ENCODE data around the gene GRIA4.

Gene GRIA4

GRCh38 chr11:105935791-105936190 lies 325.9 kb downstream of the GRIA4 start:
- H2BK15ac ChIP-seq (ENCODE audit: low read depth, poor library complexity, severe bottlenecking): no peak overlapping the region
- H2BK12ac ChIP-seq (ENCODE audit: low read length in 2 of 2): no peak overlapping the region
- no peak overlapping the region for H2BK5ac ChIP-seq (ENCODE audit: low read depth, low read length, poor library complexity, severe bottlenecking)
- no peak overlapping the region for H2AFZ ChIP-seq (ENCODE audit: low read depth, low read length)
- H3K23ac ChIP-seq (ENCODE audit: low read length in 2 of 2): no peak overlapping the region
- no peak overlapping the region for H3K27ac ChIP-seq (ENCODE audit: low read length, poor library complexity, severe bottlenecking)
- H3K36me3 ChIP-seq (ENCODE audit: control insufficient read depth in 1 of 2, insufficient read depth in 2 of 2, low read depth in 1 of 2, low read length in 2 of 2): no peaks in the 10 kb centered on the region
- H3K79me1 ChIP-seq (replicated peaks; ENCODE audit: low read length, poor library complexity, severe bottlenecking): no peaks in the 10 kb centered on the region
- no peak overlapping the region for H3K4me2 ChIP-seq (ENCODE audit: low read length, poor library complexity, severe bottlenecking)
- H4K8ac ChIP-seq (ENCODE audit: low read length): no peak overlapping the region
- DNase-seq: peak; percentile 50
- no peak overlapping the region for H3K9ac ChIP-seq (ENCODE audit: low read length)
- 0% methylated on average over 1 of the region's 2 CpGs for WGBS
- no peak overlapping the region for H2AK5ac ChIP-seq (ENCODE audit: low read length, severe bottlenecking)
- H3K4me1 ChIP-seq (ENCODE audit: control insufficient read depth, insufficient read depth, low read depth, low read length): peaks cover 2% of the 10 kb centered on the region
- H3K27me3 ChIP-seq (ENCODE audit: control insufficient read depth in 1 of 2, insufficient read depth in 1 of 2, low read length in 2 of 2): no peaks in the 10 kb centered on the region
- no peaks in the 10 kb centered on the region for H3K9me3 ChIP-seq (ENCODE audit: control insufficient read depth, low read length)
- peak overlapping the region; percentile 27 for H2BK120ac ChIP-seq (ENCODE audit: low read depth, low read length)
- no peak overlapping the region for H3K14ac ChIP-seq (ENCODE audit: low read length in 2 of 2)
- no peak overlapping the region for H3K18ac ChIP-seq (ENCODE audit: low read depth in 1 of 2, low read length in 2 of 2)
- H3K4me3 ChIP-seq (ENCODE audit: insufficient read depth in 1 of 2, low read depth in 1 of 2, low read length in 2 of 2): no peak overlapping the region
- H3K4ac ChIP-seq (ENCODE audit: low read depth in 1 of 2, low read length in 2 of 2): peak overlapping the region in 1 of 2 experiments; percentile 81
- H4K91ac ChIP-seq (ENCODE audit: low read length): peak overlapping the region; percentile 39

GRCh38 chr11:105937331-105937730 lies 327.5 kb downstream of the GRIA4 start:
- H3K4me3 ChIP-seq (ENCODE audit: insufficient read depth in 1 of 2, low read depth in 1 of 2, low read length in 2 of 2): no peak overlapping the region
- H3K79me1 ChIP-seq (replicated peaks; ENCODE audit: low read length, poor library complexity, severe bottlenecking): no peaks in the 10 kb centered on the region
- no peak overlapping the region for H2BK5ac ChIP-seq (ENCODE audit: low read depth, low read length, poor library complexity, severe bottlenecking)
- no CpG with 5 or more reads among the region's 4 CpGs for WGBS
- H3K27ac ChIP-seq (ENCODE audit: low read length, poor library complexity, severe bottlenecking): peak overlapping the region; percentile 90
- H3K4me1 ChIP-seq (ENCODE audit: control insufficient read depth, insufficient read depth, low read depth, low read length): peaks cover 2% of the 10 kb centered on the region
- no peak overlapping the region for H2BK120ac ChIP-seq (ENCODE audit: low read depth, low read length)
- no peaks in the 10 kb centered on the region for H3K36me3 ChIP-seq (ENCODE audit: control insufficient read depth in 1 of 2, insufficient read depth in 2 of 2, low read depth in 1 of 2, low read length in 2 of 2)
- H2BK12ac ChIP-seq (ENCODE audit: low read length in 2 of 2): no peak overlapping the region
- H2AK5ac ChIP-seq (ENCODE audit: low read length, severe bottlenecking): no peak overlapping the region
- peak; percentile 77 for DNase-seq
- H3K4me2 ChIP-seq (ENCODE audit: low read length, poor library complexity, severe bottlenecking): no peak overlapping the region
- no peak overlapping the region for H3K18ac ChIP-seq (ENCODE audit: low read depth in 1 of 2, low read length in 2 of 2)
- no peak overlapping the region for H4K8ac ChIP-seq (ENCODE audit: low read length)
- H3K14ac ChIP-seq (ENCODE audit: low read length in 2 of 2): no peak overlapping the region
- no peak overlapping the region for H3K4ac ChIP-seq (ENCODE audit: low read depth in 1 of 2, low read length in 2 of 2)
- H2BK15ac ChIP-seq (ENCODE audit: low read depth, poor library complexity, severe bottlenecking): no peak overlapping the region
- H3K9ac ChIP-seq (ENCODE audit: low read length): no peak overlapping the region
- H2AFZ ChIP-seq (ENCODE audit: low read depth, low read length): no peak overlapping the region
- no peaks in the 10 kb centered on the region for H3K27me3 ChIP-seq (ENCODE audit: control insufficient read depth in 1 of 2, insufficient read depth in 1 of 2, low read length in 2 of 2)
- no peak overlapping the region for H4K91ac ChIP-seq (ENCODE audit: low read length)
- no peaks in the 10 kb centered on the region for H3K9me3 ChIP-seq (ENCODE audit: control insufficient read depth, low read length)
- H3K23ac ChIP-seq (ENCODE audit: low read length in 2 of 2): no peak overlapping the region

- no peak overlapping the region for H3K4me3 ChIP-seq (ENCODE audit: insufficient read depth in 1 of 2, low read depth in 1 of 2, low read length in 2 of 2)
- WGBS: 0% methylated on average over 1 of the region's 2 CpGs
- peak overlapping the region; percentile 90 for H3K27ac ChIP-seq (ENCODE audit: low read length, poor library complexity, severe bottlenecking)
- peak overlapping the region; percentile 27 for H4K91ac ChIP-seq (ENCODE audit: low read length)
- peak overlapping the region; percentile 92 to 93 for H3K18ac ChIP-seq (ENCODE audit: low read depth in 1 of 2, low read length in 2 of 2)
- no peaks in the 10 kb centered on the region for H3K79me1 ChIP-seq (replicated peaks; ENCODE audit: low read length, poor library complexity, severe bottlenecking)
- no peak overlapping the region for H2AK5ac ChIP-seq (ENCODE audit: low read length, severe bottlenecking)
- no peak overlapping the region for H2BK15ac ChIP-seq (ENCODE audit: low read depth, poor library complexity, severe bottlenecking)
- peak overlapping the region in 1 of 2 experiments; percentile 96 for H2BK12ac ChIP-seq (ENCODE audit: low read length in 2 of 2)
- H3K4me2 ChIP-seq (ENCODE audit: low read length, poor library complexity, severe bottlenecking): no peak overlapping the region
- peak overlapping the region in 1 of 2 experiments; percentile 50 for H3K4ac ChIP-seq (ENCODE audit: low read depth in 1 of 2, low read length in 2 of 2)
- DNase-seq: peak; percentile 82
- H3K23ac ChIP-seq (ENCODE audit: low read length in 2 of 2): no peak overlapping the region
- no peak overlapping the region for H4K8ac ChIP-seq (ENCODE audit: low read length)
- no peak overlapping the region for H3K14ac ChIP-seq (ENCODE audit: low read length in 2 of 2)
- H2AFZ ChIP-seq (ENCODE audit: low read depth, low read length): no peak overlapping the region
- peak overlapping the region; percentile 31 for H2BK5ac ChIP-seq (ENCODE audit: low read depth, low read length, poor library complexity, severe bottlenecking)
- no peak overlapping the region for H3K9ac ChIP-seq (ENCODE audit: low read length)
- no peak overlapping the region for H2BK120ac ChIP-seq (ENCODE audit: low read depth, low read length)
- no peaks in the 10 kb centered on the region for H3K36me3 ChIP-seq (ENCODE audit: control insufficient read depth in 1 of 2, insufficient read depth in 2 of 2, low read depth in 1 of 2, low read length in 2 of 2)
- no peaks in the 10 kb centered on the region for H3K9me3 ChIP-seq (ENCODE audit: control insufficient read depth, low read length)
- H3K27me3 ChIP-seq (ENCODE audit: control insufficient read depth in 1 of 2, insufficient read depth in 1 of 2, low read length in 2 of 2): no peaks in the 10 kb centered on the region
- peaks cover 2% of the 10 kb centered on the region for H3K4me1 ChIP-seq (ENCODE audit: control insufficient read depth, insufficient read depth, low read depth, low read length)
Observed at GRCh38 chr11:105937738-105938137, 327.9 kb downstream of the GRIA4 start.

GRCh38 chr11:105942921-105943320 lies 333.0 kb downstream of the GRIA4 start:
- Histone ChIP-seq H3K14ac (ENCODE audit: low read length in 2 of 2) (no peak overlapping the region), H3K4me2 (ENCODE audit: low read length, poor library complexity, severe bottlenecking) (no peak overlapping the region)

More at GRCh38 chr11:105942921-105943320, 333.0 kb downstream of the GRIA4 start:
- Histone ChIP-seq H3K18ac (ENCODE audit: low read depth in 1 of 2, low read length in 2 of 2) (no peak overlapping the region), H4K8ac (ENCODE audit: low read length) (no peak overlapping the region), H3K9me3 (ENCODE audit: control insufficient read depth, low read length) (no peaks in the 10 kb centered on the region), H3K9ac (ENCODE audit: low read length) (no peak overlapping the region), H3K27me3 (ENCODE audit: control insufficient read depth in 1 of 2, insufficient read depth in 1 of 2, low read length in 2 of 2) (no peaks in the 10 kb centered on the region), H3K4me1 (ENCODE audit: control insufficient read depth, insufficient read depth, low read depth, low read length) (no peaks in the 10 kb centered on the region), H2AK5ac (ENCODE audit: low read length, severe bottlenecking) (no peak overlapping the region), H2BK15ac (ENCODE audit: low read depth, poor library complexity, severe bottlenecking) (no peak overlapping the region), H4K91ac (ENCODE audit: low read length) (no peak overlapping the region), H3K79me1 (replicated peaks; ENCODE audit: low read length, poor library complexity, severe bottlenecking) (no peaks in the 10 kb centered on the region), H2AFZ (ENCODE audit: low read depth, low read length) (no peak overlapping the region), H3K23ac (ENCODE audit: low read length in 2 of 2) (no peak overlapping the region), H2BK5ac (ENCODE audit: low read depth, low read length, poor library complexity, severe bottlenecking) (no peak overlapping the region), H3K27ac (ENCODE audit: low read length, poor library complexity, severe bottlenecking) (no peak overlapping the region), H3K4ac (ENCODE audit: low read depth in 1 of 2, low read length in 2 of 2) (no peak overlapping the region), H3K36me3 (ENCODE audit: control insufficient read depth in 1 of 2, insufficient read depth in 2 of 2, low read depth in 1 of 2, low read length in 2 of 2) (no peaks in the 10 kb centered on the region), H3K4me3 (ENCODE audit: insufficient read depth in 1 of 2, low read depth in 1 of 2, low read length in 2 of 2) (no peak overlapping the region), H2BK12ac (ENCODE audit: low read length in 2 of 2) (no peak overlapping the region), H2BK120ac (ENCODE audit: low read depth, low read length) (no peak overlapping the region)
- peak; percentile 42 for DNase-seq
- WGBS: 33% methylated on average over 1 of the region's 2 CpGs
